Activated T-helper 1 cell treated with Interleukin-2 at 50 U/mL for 16 hours (primary cell): Measurements from ENCODE around the gene PRELID2.
"Not testable (repeated sequence)": the region's sequence is repeated elsewhere in the genome, so short reads cannot be mapped to it uniquely, and the experiment has no call there.

Source experiments
- DNase-seq: peaks from one replicate; pipeline ENCODE4 v3.0.0-alpha.2; 2020; ENCODE audit warnings: low read depth

The PRELID2 gene

GRCh38 chr5:145834917-145835847 is at the start of gene PRELID2:
PRELID2 (minus strand) TSS chr5:145835342; CDS start chr5:145835251, 91 bp downstream.
- peak; percentile 20 for DNase-seq

DNA sequence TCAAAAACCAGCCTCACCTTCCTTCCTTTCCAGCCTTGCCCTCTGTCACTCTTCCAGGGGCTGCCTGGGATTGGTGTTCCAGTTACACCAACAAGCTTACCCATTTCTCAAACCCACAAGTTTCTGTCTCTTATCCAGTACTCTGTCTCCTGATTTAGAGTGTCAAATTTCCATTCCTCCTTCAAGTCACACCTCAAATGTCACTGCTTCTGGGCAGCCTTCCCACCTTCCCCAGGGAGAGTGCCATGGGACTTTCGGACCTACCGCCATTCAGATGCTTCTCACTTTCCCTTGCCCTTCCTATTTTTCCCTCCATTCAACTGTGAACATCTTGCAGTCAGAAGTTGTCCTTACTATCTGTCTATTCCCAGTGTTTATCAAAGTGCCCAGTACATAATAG is 39.6 kb upstream of the PRELID2 start:
- DNase-seq, result no peak

DNA sequence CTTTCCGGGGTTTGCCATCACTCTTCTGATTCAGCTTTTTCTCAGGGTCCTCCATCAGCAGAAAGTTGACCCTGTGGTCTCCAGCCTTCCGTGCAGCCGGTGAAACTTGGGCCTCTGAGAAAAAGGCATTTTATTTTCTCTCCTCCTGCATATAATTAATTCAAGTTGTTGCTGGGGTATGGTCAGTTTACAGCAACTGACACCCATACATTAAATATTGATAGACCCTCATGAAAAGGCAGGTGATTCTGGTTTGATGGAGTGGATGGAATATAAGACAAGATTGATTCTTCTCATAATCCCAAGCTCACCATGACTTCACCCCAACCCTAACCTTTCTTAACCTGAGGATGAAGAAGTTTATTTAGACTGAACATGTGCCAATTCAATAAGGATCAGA is 37.8 kb upstream of the PRELID2 start, which contains the start of gene GRXCR2:
TSS of gene GRXCR2 (minus strand) at position 101 of the 400 bp plus-strand sequence. CDS start at position 55, 46 bp downstream.
- DNase-seq, result no peak

DNA sequence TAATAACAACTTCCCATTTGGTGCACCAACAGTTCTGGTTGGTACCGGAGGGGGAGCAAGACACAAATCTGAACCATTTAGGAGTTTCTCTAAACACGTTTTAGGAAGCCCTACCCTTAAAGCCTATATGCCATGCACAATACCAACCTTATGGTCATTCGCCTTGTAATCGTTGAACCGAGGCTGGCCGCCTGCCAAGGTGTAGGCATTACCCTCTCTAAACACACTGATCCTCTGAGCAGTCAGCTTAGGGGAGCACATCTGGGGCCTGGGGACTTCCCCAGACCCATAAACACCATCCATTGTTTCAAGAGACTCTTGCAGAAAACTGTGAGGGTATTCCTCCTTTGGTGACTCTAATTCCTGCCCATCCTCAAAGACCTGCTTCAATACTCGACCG is 37.3 kb upstream of the PRELID2 start:
- no peak for DNase-seq

DNA sequence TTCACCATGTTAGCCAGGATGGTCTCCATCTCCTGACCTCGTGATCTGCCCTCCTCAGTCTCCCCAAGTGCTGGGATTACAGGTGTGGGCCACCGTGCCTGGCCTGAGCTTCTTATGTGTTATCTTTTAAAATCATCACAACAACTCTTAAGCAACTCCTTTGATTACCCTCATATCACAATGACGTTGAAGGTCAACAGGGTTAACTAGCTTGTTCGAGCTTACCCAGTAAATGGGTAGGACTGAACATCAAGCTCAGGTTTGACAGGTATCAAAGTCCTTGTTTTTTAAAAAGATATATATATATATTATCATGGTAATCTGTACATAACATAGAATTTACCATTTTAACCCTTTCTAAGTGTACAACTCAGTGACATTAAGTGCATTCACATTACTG is 34.6 kb upstream of the PRELID2 start:
- no peak for DNase-seq

DNA sequence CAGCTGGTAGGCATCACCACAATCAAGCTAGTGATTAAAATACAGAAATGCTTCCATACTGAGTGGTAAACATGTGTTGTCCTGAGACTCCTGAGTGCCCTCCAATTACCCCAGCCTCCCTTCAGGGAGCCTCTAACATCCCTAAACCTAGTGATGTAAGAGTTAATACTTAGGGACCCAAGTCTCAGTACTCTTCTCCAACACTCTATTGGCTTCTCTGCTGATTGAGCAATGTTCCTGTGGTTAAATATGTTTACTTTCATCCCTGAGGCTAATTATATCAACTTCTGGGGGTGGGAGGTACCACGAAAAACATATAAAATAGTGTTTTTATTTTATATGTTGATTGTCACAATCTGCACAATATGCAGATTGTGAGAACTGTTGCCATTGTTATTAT is 32.7 kb upstream of the PRELID2 start:
- DNase-seq, result no peak

DNA sequence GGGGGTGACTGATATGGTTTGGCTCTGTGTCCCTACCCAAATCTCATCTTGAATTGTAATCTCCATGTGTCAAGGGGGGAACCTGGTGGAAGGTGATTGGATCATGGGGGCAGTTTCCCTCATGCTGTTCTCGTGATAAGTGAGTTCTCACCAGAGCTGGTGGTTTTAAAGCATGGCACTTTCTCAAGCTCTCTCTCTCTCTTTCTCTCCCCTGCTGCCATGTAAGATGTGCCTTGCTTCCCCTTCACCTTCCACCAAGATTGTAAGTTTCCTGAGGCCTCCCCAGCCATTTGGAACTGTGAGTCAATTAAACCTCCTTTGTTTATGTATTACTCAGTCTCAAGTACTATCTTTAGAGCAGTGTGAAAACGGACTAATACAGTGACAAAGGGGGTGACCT is 29.3 kb upstream of the PRELID2 start:
- DNase-seq, result not testable (repeated sequence)

GRCh38 chr5:145863003-145863402 is 27.9 kb upstream of the PRELID2 start:
- DNase-seq, result no peak

GRCh38 chr5:145859897-145860296 is 24.8 kb upstream of the PRELID2 start:
- no peak for DNase-seq

DNA sequence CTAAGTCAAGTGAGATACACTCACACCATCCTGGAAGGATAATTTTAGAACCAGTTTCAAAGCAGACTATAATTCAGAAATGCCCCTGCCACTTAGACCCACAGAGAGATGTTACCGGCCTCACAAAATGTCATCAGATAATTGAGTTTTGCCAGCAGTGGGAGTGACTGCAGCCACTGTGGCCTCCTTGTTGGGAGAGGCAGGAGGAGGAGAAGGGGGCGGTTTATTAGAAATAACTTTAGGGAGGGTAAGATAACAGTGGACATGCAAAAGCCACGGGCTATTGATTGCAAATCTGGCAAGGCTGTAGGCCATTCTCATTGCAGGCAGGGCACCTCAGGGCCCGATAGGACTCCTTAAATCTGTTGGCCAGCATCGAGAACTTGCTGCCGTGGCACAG is 24.3 kb upstream of the PRELID2 start:
- no peak for DNase-seq

GRCh38 chr5:145858959-145859358 is 23.8 kb upstream of the PRELID2 start:
- no peak for DNase-seq

GRCh38 chr5:145856285-145856818 is 21.2 kb upstream of the PRELID2 start:
- DNase-seq, result no peak

DNA sequence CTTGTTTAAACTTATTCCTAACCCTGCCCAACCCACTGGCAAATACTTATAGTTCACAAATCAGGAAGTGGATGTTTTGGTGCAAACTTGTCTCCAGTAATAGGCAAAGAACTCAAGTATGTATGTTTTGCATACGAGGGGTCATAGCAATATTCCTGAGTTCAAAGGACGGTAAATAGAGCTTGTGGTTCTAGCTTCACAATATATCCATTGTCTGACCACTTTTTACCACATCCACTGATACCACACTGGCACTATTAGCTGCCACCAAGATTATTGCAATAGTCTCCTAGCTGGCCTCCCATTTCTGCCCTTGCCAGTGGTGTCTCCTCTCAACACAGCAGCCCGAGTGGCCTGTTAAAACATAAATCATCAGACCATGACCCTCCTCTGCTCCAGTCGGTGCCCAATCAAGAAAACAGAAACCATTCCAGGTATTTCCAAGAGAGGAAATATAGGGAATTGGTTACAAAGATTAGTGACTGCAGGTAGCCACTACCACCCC is 20.7 kb upstream of the PRELID2 start:
- no peak for DNase-seq

DNA sequence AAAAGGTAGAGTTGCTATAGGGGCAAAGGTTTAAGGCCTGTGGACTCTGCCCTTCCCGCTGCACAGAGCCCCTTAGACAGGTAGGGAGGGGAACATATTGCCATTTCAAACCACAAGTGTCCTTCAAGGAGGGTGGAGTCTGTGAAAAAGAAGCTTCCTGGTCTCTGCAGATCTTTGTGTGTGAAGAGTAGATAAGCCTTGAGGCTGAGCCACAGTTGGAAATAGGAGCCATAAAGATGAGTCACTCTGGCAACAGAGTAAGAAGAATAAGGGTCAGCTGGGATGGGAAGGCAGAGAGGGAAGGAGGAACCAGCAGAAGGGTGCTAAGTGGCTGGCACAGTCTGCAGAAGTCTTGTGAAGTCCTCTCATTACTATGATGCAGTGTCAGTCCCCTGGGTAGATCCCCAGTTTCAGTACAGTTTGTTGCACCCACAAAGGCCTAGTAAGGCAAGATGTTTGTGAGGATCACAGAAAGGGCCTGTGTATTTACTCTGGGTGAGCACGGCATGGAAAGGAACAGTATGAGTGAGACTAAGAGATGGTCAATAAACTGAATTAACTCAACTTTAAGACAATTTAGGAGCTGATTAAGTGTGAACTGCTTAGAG is 19.6 kb upstream of the PRELID2 start:
- DNase-seq, result no peak

GRCh38 chr5:145853781-145854376 is 18.7 kb upstream of the PRELID2 start:
- no peak for DNase-seq

DNA sequence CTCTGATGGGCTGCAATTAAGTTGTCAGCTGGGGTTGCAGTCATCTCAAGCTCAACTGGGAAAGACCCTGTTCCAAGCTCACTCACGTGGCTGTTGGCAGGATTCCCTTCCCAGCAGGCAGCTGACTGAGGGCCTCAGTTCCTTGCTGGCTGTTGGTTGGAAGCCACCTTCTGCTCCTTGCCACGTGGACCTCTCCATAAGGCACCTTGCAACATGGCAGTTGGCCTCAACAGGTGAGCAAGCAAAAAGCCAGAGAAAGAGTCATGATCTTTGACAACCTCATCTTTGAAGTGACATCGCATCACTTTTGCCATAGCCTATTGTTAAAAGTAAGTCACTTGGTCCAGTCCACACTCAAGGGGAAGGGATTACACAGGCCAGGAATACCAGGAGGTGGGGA is 17.8 kb upstream of the PRELID2 start:
- DNase-seq, result no peak

DNA sequence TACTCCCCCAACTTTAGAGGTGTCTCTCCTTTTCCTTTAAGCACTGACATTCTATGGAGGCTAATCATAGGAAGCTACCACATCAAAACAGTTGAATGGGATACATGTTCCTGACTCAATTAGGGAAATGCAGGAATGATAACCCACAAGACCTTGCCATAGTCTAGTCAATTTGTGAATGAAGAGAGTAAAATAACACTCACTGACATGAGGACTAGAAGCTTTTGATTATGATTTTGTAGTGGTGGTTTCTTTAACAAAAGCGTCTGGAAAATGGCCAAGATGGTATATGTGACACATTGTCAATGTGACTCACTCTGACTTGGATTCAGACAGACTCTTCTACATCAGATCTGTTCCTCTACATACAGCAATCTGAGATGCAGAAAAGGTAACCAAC is 13.7 kb upstream of the PRELID2 start:
- DNase-seq, result no peak

- no peak for DNase-seq
These were observed 12.7 kb upstream of the PRELID2 start for GRCh38 chr5:145847499-145848497.

DNA sequence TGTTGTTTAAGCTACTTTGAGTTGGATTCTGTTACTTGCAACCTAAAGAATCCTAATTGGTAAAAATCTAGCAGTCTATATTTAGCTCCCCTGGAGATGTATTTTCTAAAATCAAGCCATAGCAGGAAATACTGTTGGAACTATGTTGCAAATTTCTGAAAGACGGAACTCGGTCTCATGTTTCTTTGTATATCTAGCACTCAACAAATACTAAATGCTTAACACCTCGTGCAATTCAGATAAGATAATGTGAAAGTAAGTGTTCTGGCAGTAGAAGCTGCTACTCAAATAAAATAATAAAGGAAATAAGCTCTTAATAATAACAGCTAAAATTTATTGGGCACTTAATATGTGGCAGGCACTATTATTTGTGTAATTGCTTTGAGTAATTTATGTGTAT is 10.9 kb upstream of the PRELID2 start:
- no peak for DNase-seq

DNA sequence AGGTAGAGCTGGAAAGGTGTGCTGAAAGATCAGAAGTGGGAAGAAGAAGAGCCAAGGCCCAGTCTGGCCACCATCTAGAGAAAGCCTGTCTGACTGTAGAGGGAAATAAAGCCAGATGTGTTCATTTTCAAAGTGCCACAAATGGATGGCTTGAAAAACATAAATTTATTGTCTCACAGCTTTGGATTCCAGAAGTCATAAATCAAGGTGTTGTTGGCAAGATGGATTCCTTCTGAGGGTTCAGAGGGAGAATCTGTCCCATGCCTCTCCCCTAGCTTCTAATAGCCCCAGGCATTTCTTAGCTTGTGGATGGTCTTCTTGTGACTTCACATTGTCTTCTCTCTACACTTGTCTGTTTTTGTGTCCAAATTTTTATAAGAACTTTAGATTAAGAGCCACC is 6.2 kb upstream of the PRELID2 start:
- DNase-seq, result no peak

- no peak for DNase-seq
These were observed 5.5 kb upstream of the PRELID2 start for GRCh38 chr5:145840458-145841132.
